Activated CD4-positive, alpha-beta T cell treated with anti-CD3 and anti-CD28 coated beads for 36 hours (primary cell): Measurements from ENCODE around the gene DBH. TPM values are rescaled to one million over a fixed set of nuclear protein-coding genes. Genes with fewer than 3 reads are reported as not detected.
"Not testable (repeated sequence)": the region's sequence is repeated elsewhere in the genome, so short reads cannot be mapped to it uniquely, and the experiment has no call there.

Source experiments
- ATAC-seq: fragments of 200-7000 bp; cut with Tn5 transposase; one replicate; pipeline ENCODE4 v1.10.0; 2021; ENCODE audit warnings: mild to moderate bottlenecking, moderate library complexity
- CTCF ChIA-PET: fragments of 350-600 bp; sonication (Branson Sonifier 250); formaldehyde crosslinking; loops from one replicate; lab custom pipeline; 2021; ENCODE audit warnings: antibody characterized with exemption; lab: Charles Lee
- POLR2A ChIA-PET: fragments of 350-600 bp; sonication (Branson Sonifier 250); formaldehyde crosslinking; loops from one replicate; lab custom pipeline; 2021; ENCODE audit warnings: antibody characterized with exemption, inconsistent platforms; lab: Charles Lee
- DNase-seq: peaks from one replicate; pipeline ENCODE4 v3.0.0-alpha.2; 2020
- H3K27ac Mint-ChIP-seq: one replicate; pipeline ENCODE4 v1.8.0; 2021; ENCODE audit warnings: mixed read lengths
- H3K27me3 Mint-ChIP-seq: one replicate; pipeline ENCODE4 v1.8.0; 2021; ENCODE audit warnings: mixed read lengths
- H3K36me3 Mint-ChIP-seq: one replicate; pipeline ENCODE4 v1.8.0; 2021; ENCODE audit warnings: low read depth, mixed read lengths
- H3K4me1 Mint-ChIP-seq: one replicate; pipeline ENCODE4 v1.8.0; 2021; ENCODE audit warnings: mixed read lengths
- H3K4me3 Mint-ChIP-seq: one replicate; pipeline ENCODE4 v1.8.0; 2021; ENCODE audit warnings: mild to moderate bottlenecking, moderate library complexity, mixed read lengths
- H3K9me3 Mint-ChIP-seq: one replicate; pipeline ENCODE4 v1.8.0; 2021; ENCODE audit warnings: low read depth, mixed read lengths
- intact Hi-C, 2 experiments: fragments of 100-400 bp; cut with DNase I in 1 of 2; cut with micrococcal nuclease in 1 of 2; formaldehyde crosslinking; loops; one replicate each; pipeline versions ENCODE4 v1.14.2 to v1.15.1; 2022 to 2024; cut with DNase I, micrococcal nuclease
- total RNA-seq, 2 experiments: library from RNA; stranded (reverse); gene quantifications; one replicate each; pipeline ENCODE4 v1.2.3, GENCODE V29; 2021

DBH gene
- total RNA-seq, 2 experiments from 2014 or later = not detected

DNA sequence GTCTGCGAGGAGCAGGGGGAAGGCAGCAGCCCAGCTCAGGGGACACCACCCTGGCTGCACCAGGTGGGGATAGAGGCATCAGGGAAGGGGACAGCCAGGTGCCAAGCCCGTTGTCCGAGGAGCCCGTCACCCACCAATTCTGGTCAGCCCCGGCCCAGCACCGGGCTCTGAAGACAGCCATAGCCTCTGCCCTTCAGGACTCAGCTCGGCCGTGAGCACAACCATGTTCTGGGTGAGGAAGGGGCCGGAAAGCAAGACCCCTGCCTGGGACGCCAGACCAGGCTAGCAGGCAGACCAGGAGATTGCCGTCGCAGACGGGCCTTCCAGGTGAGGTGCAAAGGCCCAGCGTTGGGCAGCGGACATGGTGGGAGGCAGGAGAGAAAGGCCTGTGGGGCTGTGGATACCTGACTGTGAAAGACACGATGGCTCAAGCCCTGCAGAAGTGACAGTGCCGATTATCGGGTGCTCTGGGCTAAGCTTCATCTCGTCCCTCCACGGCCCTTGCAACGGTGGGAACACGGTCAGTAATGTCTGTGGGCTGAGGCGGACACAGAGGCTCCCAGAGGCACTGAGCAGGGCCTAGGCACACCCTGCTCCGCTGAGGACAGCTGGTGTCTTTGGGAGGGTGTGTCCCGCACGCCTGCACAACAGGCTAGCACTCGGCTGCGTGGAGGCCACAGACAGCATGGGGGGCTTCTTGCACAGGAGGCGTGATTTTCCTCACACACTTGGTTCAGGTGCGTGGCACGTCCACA is 36.5 kb downstream of the DBH start:
- no peaks in the 10 kb centered on the region for H3K9me3 Mint-ChIP-seq
- H3K27me3 Mint-ChIP-seq = no peaks in the 10 kb centered on the region
- H3K36me3 Mint-ChIP-seq = peaks cover 2% of the 10 kb centered on the region
- intact Hi-C loops = no loop called here
- ChIA-PET CTCF (interaction anchor here (0.7 to 1.5 kb wide), 2 partner anchors 11 to 513 kb away, joined by 3 to 6 read pairs; no protein-coding TSS in a partner anchor), POLR2A (no interaction called here)
- H3K4me1 Mint-ChIP-seq = peaks cover 25% of the 10 kb centered on the region
- ATAC-seq (no peak), DNase-seq (no peak)
- no peak overlapping the region for H3K27ac Mint-ChIP-seq
- no peak overlapping the region for H3K4me3 Mint-ChIP-seq

GRCh38 chr9:133673258-133673655 is 37.1 kb downstream of the DBH start:
- peaks cover 2% of the 10 kb centered on the region for H3K36me3 Mint-ChIP-seq
- POLR2A ChIA-PET = no interaction called here
- ATAC-seq (no peak), DNase-seq (no peak)
- peaks cover 30% of the 10 kb centered on the region for H3K4me1 Mint-ChIP-seq
- no peaks in the 10 kb centered on the region for H3K27me3 Mint-ChIP-seq
- no peak overlapping the region for H3K27ac Mint-ChIP-seq
- intact Hi-C loops = no loop called here
- no peak overlapping the region for H3K4me3 Mint-ChIP-seq
- CTCF ChIA-PET = interaction anchor here (0.7 kb wide), 1 partner anchor 514 kb away, joined by 3 read pairs; no protein-coding TSS in a partner anchor
- no peaks in the 10 kb centered on the region for H3K9me3 Mint-ChIP-seq

- no peak for DNase-seq
- ChIA-PET CTCF (interaction anchor here (0.5 kb wide), 1 partner anchor 433 kb away, joined by 4 read pairs; no protein-coding TSS in a partner anchor), POLR2A (no interaction called here)
- ATAC-seq = no peak
- Mint-ChIP-seq H3K27ac (no peak overlapping the region), H3K36me3 (peaks cover 2% of the 10 kb centered on the region), H3K27me3 (no peaks in the 10 kb centered on the region), H3K9me3 (no peaks in the 10 kb centered on the region), H3K4me1 (peaks cover 38% of the 10 kb centered on the region), H3K4me3 (no peak overlapping the region)
- intact Hi-C loops = no loop called here
Observed at GRCh38 chr9:133674091-133674490, 37.9 kb downstream of the DBH start.

DNA sequence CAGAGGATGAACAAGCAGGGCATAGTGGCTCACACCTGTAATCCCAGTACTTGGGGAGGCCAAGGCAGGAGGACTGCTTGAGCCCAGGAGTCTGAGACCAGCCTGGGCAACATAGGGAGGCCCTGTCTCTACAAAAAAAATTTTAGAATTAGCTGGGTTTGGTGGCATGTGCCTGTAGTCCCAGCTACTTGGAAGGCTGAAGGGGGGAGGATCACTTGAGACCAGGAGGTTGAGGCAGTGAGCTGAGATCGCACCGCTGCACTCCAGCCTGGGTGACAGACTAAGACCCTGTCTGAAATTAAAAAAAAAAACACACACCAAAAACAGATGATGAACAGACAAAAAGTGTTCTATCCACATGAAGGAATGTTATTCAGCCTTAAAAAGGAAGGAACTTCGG is 39.6 kb downstream of the DBH start:
- H3K4me3 Mint-ChIP-seq, H3K27me3 Mint-ChIP-seq, DNase-seq, POLR2A ChIA-PET, ATAC-seq, H3K9me3 Mint-ChIP-seq, H3K36me3 Mint-ChIP-seq: not testable (repeated sequence)
- Mint-ChIP-seq H3K4me1 (peaks cover 38% of the 10 kb centered on the region), H3K27ac (peak overlapping the region; percentile 34)
- intact Hi-C loops = loop anchor here in 1 of 2 experiments (2.0 kb wide), 1 partner anchor 25 kb away; no protein-coding TSS in a partner anchor
- CTCF ChIA-PET = interaction anchor here (1.4 kb wide), 1 partner anchor 67 kb away, joined by 3 read pairs; no protein-coding TSS in a partner anchor

DNA sequence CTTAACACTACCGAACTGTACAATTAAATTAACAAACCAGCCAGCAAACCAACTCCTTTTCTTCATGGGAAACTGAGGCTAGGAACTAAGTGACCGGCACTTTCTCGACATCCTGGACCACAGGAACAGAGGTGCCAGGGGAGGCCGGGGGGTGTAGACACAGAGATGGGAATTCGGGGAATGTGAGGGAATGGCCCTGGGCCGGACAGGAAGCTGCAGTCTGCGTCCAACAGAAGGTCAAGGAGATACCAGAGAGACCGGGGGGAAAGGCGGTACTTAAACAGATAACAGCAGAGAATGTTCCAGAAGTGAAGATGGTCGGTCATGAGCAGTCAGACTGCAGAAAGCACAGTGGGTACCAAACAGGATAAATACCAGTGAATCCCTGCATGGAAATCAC is 40.3 kb downstream of the DBH start:
- intact Hi-C loops = loop anchor here in 1 of 2 experiments (2.0 kb wide), 1 partner anchor 24 kb away; no protein-coding TSS in a partner anchor
- no peak for ATAC-seq
- Mint-ChIP-seq H3K4me3 (no peak overlapping the region), H3K27ac (peak overlapping the region; percentile 37), H3K36me3 (no peaks in the 10 kb centered on the region), H3K9me3 (no peaks in the 10 kb centered on the region), H3K27me3 (no peaks in the 10 kb centered on the region), H3K4me1 (peaks cover 38% of the 10 kb centered on the region)
- POLR2A ChIA-PET = no interaction called here
- CTCF ChIA-PET = interaction anchor here (0.6 to 1.4 kb wide), 3 partner anchors 18 to 66 kb away, joined by 3 to 4 read pairs (median 3); no protein-coding TSS in a partner anchor
- DNase-seq = no peak

DNA sequence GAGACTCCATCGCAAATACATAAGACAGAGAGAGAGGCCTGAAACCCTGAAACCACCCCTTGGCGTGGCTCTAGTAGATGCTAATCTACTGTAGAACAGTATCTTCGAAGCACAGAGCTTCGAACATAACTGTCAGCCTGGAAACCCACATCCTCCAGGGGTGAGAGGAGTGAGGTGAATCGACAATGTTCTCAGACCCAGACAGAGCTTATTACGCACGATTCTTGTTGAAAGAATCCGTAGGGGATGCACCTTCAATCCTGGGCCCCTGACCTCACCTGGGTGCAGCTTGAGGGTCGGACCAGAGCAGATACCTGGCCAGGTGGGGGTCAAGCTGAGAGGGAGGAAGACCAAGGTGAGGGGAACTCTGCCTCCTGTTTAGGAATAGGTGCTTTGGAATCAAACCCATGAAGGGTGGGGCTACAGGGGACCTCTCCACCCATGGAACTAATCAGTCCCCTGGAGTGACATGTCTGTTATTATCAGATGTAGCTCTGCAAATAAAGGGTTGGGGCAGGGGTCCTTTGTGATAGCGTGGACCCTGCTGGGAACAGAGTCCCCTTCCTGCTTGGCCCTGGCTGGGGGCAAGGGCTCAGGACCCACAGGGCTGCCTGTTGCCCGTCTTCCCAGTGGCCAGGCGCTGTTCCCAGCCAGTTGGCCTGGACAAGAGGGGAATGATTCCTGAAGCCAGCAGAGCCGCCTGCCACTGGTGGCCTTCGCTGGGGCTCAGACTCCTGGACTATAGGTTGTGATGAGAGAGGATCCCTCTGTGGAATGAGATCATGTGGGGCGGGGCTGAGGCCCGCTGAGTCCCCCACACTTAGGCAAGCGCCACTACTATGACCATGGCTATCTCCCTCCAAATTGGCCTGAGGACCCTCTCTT is 41.2 kb downstream of the DBH start:
- peak; percentile 78 for DNase-seq
- H3K4me1 Mint-ChIP-seq = peaks cover 45% of the 10 kb centered on the region
- no peaks in the 10 kb centered on the region for H3K27me3 Mint-ChIP-seq
- no peak overlapping the region for H3K4me3 Mint-ChIP-seq
- ATAC-seq = peak; percentile 100
- H3K9me3 Mint-ChIP-seq = no peaks in the 10 kb centered on the region
- CTCF ChIA-PET = interaction anchor here (0.6 to 2.0 kb wide), 5 partner anchors 11 to 535 kb away, joined by 3 to 4 read pairs (median 3); no protein-coding TSS in a partner anchor
- H3K27ac Mint-ChIP-seq = peak overlapping the region; percentile 37
- no peaks in the 10 kb centered on the region for H3K36me3 Mint-ChIP-seq
- intact Hi-C loops = loop anchor here in 1 of 2 experiments (2.0 kb wide), 1 partner anchor 23 kb away; no protein-coding TSS in a partner anchor
- POLR2A ChIA-PET = interaction anchor here (0.6 to 0.9 kb wide), 2 partner anchors 24 to 148 kb away, joined by 3 to 5 read pairs; no protein-coding TSS in a partner anchor

- no peak for ATAC-seq
- no peak for DNase-seq
- Mint-ChIP-seq H3K27ac (no peak overlapping the region), H3K4me1 (peaks cover 58% of the 10 kb centered on the region), H3K27me3 (no peaks in the 10 kb centered on the region), H3K36me3 (no peaks in the 10 kb centered on the region), H3K4me3 (no peak overlapping the region), H3K9me3 (no peaks in the 10 kb centered on the region)
- POLR2A ChIA-PET = no interaction called here
- CTCF ChIA-PET = interaction anchor here (0.6 to 2.0 kb wide), 3 partner anchors 64 to 196 kb away, joined by 3 to 4 read pairs (median 3); no protein-coding TSS in a partner anchor
- intact Hi-C loops = no loop called here
Observed at GRCh38 chr9:133679056-133679455, 42.9 kb downstream of the DBH start.

DNA sequence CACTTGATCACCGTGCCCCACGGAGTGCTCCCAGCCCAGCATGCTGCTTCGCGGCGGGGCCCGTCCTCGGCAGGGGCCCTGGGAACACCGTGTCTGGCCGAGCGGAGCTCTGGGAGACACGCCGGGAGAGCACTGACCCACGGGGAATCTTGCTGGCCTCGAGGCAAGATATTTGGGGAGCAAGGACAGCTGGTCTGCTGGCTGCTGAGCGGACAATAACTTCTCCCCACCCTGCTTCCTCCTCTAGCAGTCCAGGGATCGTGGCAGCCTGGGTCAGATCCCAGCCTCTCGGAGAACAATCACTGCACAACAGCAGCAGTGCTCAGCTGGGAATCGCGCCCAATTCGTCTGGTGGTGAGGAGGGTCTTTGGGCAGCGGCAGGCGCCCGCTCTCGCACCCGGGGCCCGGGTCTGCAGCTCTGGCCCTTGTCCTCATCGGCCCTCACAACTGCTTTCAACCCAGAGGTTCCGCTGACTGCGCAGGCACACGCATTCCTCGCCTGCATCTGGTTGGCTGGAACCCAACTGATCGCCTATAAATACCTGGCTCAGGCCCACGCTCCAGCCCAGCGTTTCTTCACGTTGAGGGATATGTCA is 43.4 kb downstream of the DBH start:
- CTCF ChIA-PET = interaction anchor here (2.0 kb wide), 1 partner anchor 64 kb away, joined by 4 read pairs; no protein-coding TSS in a partner anchor
- no peak overlapping the region for H3K4me3 Mint-ChIP-seq
- ATAC-seq = no peak
- intact Hi-C loops = no loop called here
- H3K36me3 Mint-ChIP-seq = no peaks in the 10 kb centered on the region
- H3K27ac Mint-ChIP-seq = no peak overlapping the region
- DNase-seq = no peak
- H3K4me1 Mint-ChIP-seq = peaks cover 62% of the 10 kb centered on the region
- no peaks in the 10 kb centered on the region for H3K9me3 Mint-ChIP-seq
- no peaks in the 10 kb centered on the region for H3K27me3 Mint-ChIP-seq
- POLR2A ChIA-PET = no interaction called here

DNA sequence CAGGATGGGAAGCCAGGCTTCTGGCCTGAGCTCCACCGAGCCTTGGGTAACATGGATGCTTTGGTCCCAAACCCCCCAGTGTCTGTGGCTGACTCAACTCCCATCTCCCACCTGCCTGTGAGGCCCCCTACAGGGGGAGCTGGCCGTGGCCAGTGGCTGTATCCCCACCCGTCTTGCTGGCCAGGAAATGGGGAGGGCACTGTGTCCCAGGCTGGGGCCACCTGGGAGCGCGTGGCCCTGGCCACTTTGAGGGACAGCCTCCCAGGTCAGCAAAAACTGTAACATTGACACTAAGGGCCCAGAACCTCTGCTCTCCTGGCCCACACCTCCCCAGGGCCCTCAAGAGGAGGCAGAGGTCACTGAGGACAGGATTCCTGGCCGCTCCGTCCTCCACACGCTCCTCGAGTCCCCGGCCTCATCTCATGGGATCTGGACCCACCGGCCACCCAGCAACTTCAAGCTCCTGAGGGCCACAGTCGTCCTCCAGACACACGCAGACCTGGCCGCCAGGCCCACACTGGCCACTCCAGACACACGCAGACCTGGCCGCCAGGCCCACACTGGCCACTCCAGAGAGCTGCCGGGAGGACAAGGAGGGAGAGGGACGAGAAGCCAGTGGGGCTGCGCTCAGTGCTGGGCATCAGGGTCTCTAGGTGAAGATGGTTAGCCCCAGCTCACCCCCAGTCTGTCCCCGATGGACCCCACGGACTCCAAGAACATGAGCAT is 44.2 kb downstream of the DBH start:
- CTCF ChIA-PET = no interaction called here
- H3K27ac Mint-ChIP-seq = no peak overlapping the region
- POLR2A ChIA-PET = no interaction called here
- no peaks in the 10 kb centered on the region for H3K36me3 Mint-ChIP-seq
- no peak overlapping the region for H3K4me3 Mint-ChIP-seq
- no peak for DNase-seq
- intact Hi-C loops = no loop called here
- peaks cover 61% of the 10 kb centered on the region for H3K4me1 Mint-ChIP-seq
- H3K27me3 Mint-ChIP-seq = no peaks in the 10 kb centered on the region
- no peaks in the 10 kb centered on the region for H3K9me3 Mint-ChIP-seq
- ATAC-seq = no peak

GRCh38 chr9:133680976-133681657 is 45.0 kb downstream of the DBH start:
- DNase-seq (no peak), ATAC-seq (no peak)
- no peaks in the 10 kb centered on the region for H3K27me3 Mint-ChIP-seq
- no peak overlapping the region for H3K27ac Mint-ChIP-seq
- H3K4me1 Mint-ChIP-seq = peaks cover 54% of the 10 kb centered on the region
- ChIA-PET POLR2A (no interaction called here), CTCF (no interaction called here)
- H3K4me3 Mint-ChIP-seq = no peak overlapping the region
- intact Hi-C loops = no loop called here
- H3K36me3 Mint-ChIP-seq = no peaks in the 10 kb centered on the region
- no peaks in the 10 kb centered on the region for H3K9me3 Mint-ChIP-seq
